Panc1 (cell line): ENCODE results near the gene WNK2.

Source experiments
- TF ChIP-seq, protein P1 (sequence below): fragments of 450-650 bp; IDR thresholded peaks from 2 replicates; pipeline ENCODE4 v1.5.1; 2017; ENCODE audit warnings: mild to moderate bottlenecking
- TF ChIP-seq, protein P2 (sequence below), 2 experiments: IDR thresholded peaks; 2 replicates each; pipeline ENCODE4 v1.6.1; 2011 to 2012; ENCODE audit warnings: low read depth in 2 of 2, control low read depth in 1 of 2, low read length in 1 of 2, mild to moderate bottlenecking in 1 of 2, moderate library complexity in 1 of 2; ENCODE audit not compliant: insufficient read depth in 1 of 2

DNA sequence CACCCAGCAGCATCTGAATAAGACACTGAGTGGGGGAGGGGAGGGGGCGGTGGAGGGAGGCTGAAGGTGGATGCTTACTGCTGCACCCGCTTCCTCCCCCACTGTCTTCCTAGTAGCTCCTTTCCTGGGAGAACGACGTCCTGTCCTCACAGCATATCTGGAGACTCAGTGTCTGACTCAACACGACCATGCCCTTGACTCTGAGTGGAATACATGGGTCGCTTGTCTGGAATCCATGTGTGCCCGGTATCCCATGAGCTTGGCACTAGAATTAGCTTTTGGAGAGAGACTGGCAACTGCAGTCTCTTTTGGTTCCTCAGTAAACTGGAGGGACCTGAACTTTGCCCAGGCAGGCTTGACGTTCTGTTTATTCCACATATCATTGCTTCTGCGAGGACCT lies 142.1 kb downstream of the WNK2 start:
- TF ChIP-seq, protein P1, sequence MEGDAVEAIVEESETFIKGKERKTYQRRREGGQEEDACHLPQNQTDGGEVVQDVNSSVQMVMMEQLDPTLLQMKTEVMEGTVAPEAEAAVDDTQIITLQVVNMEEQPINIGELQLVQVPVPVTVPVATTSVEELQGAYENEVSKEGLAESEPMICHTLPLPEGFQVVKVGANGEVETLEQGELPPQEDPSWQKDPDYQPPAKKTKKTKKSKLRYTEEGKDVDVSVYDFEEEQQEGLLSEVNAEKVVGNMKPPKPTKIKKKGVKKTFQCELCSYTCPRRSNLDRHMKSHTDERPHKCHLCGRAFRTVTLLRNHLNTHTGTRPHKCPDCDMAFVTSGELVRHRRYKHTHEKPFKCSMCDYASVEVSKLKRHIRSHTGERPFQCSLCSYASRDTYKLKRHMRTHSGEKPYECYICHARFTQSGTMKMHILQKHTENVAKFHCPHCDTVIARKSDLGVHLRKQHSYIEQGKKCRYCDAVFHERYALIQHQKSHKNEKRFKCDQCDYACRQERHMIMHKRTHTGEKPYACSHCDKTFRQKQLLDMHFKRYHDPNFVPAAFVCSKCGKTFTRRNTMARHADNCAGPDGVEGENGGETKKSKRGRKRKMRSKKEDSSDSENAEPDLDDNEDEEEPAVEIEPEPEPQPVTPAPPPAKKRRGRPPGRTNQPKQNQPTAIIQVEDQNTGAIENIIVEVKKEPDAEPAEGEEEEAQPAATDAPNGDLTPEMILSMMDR: no peak
- TF ChIP-seq, protein P2, sequence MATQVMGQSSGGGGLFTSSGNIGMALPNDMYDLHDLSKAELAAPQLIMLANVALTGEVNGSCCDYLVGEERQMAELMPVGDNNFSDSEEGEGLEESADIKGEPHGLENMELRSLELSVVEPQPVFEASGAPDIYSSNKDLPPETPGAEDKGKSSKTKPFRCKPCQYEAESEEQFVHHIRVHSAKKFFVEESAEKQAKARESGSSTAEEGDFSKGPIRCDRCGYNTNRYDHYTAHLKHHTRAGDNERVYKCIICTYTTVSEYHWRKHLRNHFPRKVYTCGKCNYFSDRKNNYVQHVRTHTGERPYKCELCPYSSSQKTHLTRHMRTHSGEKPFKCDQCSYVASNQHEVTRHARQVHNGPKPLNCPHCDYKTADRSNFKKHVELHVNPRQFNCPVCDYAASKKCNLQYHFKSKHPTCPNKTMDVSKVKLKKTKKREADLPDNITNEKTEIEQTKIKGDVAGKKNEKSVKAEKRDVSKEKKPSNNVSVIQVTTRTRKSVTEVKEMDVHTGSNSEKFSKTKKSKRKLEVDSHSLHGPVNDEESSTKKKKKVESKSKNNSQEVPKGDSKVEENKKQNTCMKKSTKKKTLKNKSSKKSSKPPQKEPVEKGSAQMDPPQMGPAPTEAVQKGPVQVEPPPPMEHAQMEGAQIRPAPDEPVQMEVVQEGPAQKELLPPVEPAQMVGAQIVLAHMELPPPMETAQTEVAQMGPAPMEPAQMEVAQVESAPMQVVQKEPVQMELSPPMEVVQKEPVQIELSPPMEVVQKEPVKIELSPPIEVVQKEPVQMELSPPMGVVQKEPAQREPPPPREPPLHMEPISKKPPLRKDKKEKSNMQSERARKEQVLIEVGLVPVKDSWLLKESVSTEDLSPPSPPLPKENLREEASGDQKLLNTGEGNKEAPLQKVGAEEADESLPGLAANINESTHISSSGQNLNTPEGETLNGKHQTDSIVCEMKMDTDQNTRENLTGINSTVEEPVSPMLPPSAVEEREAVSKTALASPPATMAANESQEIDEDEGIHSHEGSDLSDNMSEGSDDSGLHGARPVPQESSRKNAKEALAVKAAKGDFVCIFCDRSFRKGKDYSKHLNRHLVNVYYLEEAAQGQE (IDR thresholded peaks at IDR 0.05; ENCODE audit: insufficient read depth in 1 of 2, low read depth in 2 of 2, low read length in 1 of 2): no peak
